Sigmoid colon (tissue), 4 donors: ENCODE results near the gene DARS2.

ENCODE experiments used
- CTCF ChIP-seq, 4 experiments: fragments of 450-650 bp in 3 of 4; fragments of 200-600 bp in 1 of 4; IDR thresholded peaks; one replicate each; pipeline ENCODE4 v1.5.1; 2016 to 2019; ENCODE audit warnings: antibody characterized with exemption in 4 of 4, mild to moderate bottlenecking in 3 of 4, moderate library complexity in 2 of 4
- POLR2AphosphoS5 ChIP-seq, 4 donors: sonication (generic); formaldehyde crosslinking; IDR thresholded peaks; one replicate each; pipeline ENCODE4 v1.6.1; 2017; ENCODE audit warnings: antibody characterized with exemption in 4 of 4

GRCh38 chr1:173878251-173878650 is 53.8 kb downstream of the DARS2 start:
- TF ChIP-seq POLR2AphosphoS5 (IDR thresholded peaks at IDR 0.05) (no peak), CTCF (IDR thresholded peaks at IDR 0.05) (no peak)
